SK-N-SH treated with all-trans-retinoic acid at 6 μM for 48 hours (cell line): ENCODE data around the gene KCNK17.

Experiments
- ARNTL ChIP-seq: fragments of 450-650 bp; formaldehyde crosslinking; IDR thresholded peaks from 2 replicates; pipeline ENCODE4 v1.5.0; 2020; ENCODE audit warnings: low read depth, mild to moderate bottlenecking, moderate library complexity, borderline replicate concordance
- GLIS3 ChIP-seq: fragments of 250-450 bp; sonication (Bioruptor Pico); IDR thresholded peaks from 2 replicates; pipeline ENCODE4 v1.5.0; 2020; ENCODE audit warnings: mild to moderate bottlenecking, moderate library complexity
- ISL1 ChIP-seq: fragments of 250-450 bp; sonication (Bioruptor Pico); IDR thresholded peaks from 2 replicates; pipeline ENCODE4 v2.1.2; 2022; ENCODE audit warnings: mild to moderate bottlenecking, moderate library complexity
- ZFP30 ChIP-seq: fragments of 450-650 bp; formaldehyde crosslinking; IDR thresholded peaks from 2 replicates; pipeline ENCODE4 v1.5.0; 2022; ENCODE audit warnings: mild to moderate bottlenecking, moderate library complexity
- ZNF565 ChIP-seq: fragments of 450-650 bp; formaldehyde crosslinking; conservative IDR thresholded peaks from 2 replicates; pipeline ENCODE4 v1.5.0; 2020; ENCODE audit warnings: low read depth, mild to moderate bottlenecking, moderate library complexity
- ZNF8 ChIP-seq: fragments of 450-650 bp; formaldehyde crosslinking; IDR thresholded peaks from 2 replicates; pipeline ENCODE4 v1.5.0; 2020; ENCODE audit warnings: mild to moderate bottlenecking, moderate library complexity
- TF ChIP-seq, protein P1 (sequence below): fragments of 250-450 bp; sonication (Bioruptor Pico); IDR thresholded peaks from 2 replicates; pipeline ENCODE4 v1.5.1; 2020; ENCODE audit warnings: low read depth, mild to moderate bottlenecking, moderate library complexity
- TF ChIP-seq, protein P2 (sequence below): fragments of 250-450 bp; sonication (Bioruptor Pico); IDR thresholded peaks from 2 replicates; pipeline ENCODE4 v1.5.1; 2021; ENCODE audit warnings: mild to moderate bottlenecking, moderate library complexity
- TF ChIP-seq, protein P3 (sequence below): fragments of 250-450 bp; sonication (Bioruptor Pico); IDR thresholded peaks from 2 replicates; pipeline ENCODE4 v1.5.0; 2020; ENCODE audit warnings: mild to moderate bottlenecking, moderate library complexity
- TF ChIP-seq, protein P4 (sequence below): fragments of 250-450 bp; sonication (Bioruptor Pico); IDR thresholded peaks from 2 replicates; pipeline ENCODE4 v1.8.0; 2020; ENCODE audit warnings: mild to moderate bottlenecking, moderate library complexity, borderline replicate concordance

DNA sequence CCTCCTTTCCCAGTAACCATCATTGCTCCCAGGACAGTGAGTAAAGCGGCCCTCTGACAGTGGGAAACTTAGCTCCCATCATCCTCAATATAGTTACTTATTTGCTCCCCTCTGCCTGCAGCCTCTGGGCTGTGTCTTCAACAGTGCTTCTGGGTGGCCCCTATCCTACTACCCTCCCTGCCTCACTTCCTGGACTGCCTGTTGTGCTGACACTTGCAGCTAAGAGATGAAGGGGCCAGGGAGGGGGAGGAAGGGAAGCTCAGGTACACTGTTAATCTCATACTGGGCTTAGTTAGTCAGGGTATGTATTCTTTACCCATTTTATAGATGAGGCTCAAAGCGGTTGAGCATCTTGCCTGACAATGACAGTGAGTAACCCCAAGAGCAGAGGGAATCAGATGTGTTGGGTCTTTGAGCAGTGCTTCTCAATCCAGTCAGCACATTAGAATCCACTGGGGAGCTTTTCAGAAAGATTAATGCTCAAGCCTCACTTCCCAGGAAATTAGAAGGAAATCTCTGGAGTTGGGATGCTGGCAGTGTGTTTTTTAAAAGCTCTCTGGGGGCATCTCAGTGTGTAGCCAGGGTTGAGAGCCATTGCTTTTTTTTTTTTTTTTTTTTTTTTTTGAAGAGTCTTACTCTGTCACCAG is 57.8 kb downstream of the KCNK17 start:
- TF ChIP-seq ZFP30 (no peak), ZNF565 (CRISPR knock-in tag) (no peak), ARNTL (CRISPR knock-in tag) (no peak), ZNF8 (CRISPR knock-in tag) (no peak), ISL1 (CRISPR knock-in tag) (no peak), GLIS3 (CRISPR knock-in tag) (no peak)
- TF ChIP-seq, protein P1, sequence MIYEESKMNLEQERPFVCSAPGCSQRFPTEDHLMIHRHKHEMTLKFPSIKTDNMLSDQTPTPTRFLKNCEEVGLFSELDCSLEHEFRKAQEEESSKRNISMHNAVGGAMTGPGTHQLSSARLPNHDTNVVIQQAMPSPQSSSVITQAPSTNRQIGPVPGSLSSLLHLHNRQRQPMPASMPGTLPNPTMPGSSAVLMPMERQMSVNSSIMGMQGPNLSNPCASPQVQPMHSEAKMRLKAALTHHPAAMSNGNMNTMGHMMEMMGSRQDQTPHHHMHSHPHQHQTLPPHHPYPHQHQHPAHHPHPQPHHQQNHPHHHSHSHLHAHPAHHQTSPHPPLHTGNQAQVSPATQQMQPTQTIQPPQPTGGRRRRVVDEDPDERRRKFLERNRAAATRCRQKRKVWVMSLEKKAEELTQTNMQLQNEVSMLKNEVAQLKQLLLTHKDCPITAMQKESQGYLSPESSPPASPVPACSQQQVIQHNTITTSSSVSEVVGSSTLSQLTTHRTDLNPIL (CRISPR knock-in tag): no peak
- TF ChIP-seq, protein P2, sequence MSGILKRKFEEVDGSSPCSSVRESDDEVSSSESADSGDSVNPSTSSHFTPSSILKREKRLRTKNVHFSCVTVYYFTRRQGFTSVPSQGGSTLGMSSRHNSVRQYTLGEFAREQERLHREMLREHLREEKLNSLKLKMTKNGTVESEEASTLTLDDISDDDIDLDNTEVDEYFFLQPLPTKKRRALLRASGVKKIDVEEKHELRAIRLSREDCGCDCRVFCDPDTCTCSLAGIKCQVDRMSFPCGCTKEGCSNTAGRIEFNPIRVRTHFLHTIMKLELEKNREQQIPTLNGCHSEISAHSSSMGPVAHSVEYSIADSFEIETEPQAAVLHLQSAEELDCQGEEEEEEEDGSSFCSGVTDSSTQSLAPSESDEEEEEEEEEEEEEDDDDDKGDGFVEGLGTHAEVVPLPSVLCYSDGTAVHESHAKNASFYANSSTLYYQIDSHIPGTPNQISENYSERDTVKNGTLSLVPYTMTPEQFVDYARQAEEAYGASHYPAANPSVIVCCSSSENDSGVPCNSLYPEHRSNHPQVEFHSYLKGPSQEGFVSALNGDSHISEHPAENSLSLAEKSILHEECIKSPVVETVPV (CRISPR knock-in tag): no peak
- TF ChIP-seq, protein P3, sequence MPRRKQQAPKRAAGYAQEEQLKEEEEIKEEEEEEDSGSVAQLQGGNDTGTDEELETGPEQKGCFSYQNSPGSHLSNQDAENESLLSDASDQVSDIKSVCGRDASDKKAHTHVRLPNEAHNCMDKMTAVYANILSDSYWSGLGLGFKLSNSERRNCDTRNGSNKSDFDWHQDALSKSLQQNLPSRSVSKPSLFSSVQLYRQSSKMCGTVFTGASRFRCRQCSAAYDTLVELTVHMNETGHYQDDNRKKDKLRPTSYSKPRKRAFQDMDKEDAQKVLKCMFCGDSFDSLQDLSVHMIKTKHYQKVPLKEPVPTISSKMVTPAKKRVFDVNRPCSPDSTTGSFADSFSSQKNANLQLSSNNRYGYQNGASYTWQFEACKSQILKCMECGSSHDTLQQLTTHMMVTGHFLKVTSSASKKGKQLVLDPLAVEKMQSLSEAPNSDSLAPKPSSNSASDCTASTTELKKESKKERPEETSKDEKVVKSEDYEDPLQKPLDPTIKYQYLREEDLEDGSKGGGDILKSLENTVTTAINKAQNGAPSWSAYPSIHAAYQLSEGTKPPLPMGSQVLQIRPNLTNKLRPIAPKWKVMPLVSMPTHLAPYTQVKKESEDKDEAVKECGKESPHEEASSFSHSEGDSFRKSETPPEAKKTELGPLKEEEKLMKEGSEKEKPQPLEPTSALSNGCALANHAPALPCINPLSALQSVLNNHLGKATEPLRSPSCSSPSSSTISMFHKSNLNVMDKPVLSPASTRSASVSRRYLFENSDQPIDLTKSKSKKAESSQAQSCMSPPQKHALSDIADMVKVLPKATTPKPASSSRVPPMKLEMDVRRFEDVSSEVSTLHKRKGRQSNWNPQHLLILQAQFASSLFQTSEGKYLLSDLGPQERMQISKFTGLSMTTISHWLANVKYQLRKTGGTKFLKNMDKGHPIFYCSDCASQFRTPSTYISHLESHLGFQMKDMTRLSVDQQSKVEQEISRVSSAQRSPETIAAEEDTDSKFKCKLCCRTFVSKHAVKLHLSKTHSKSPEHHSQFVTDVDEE (CRISPR knock-in tag): no peak
- TF ChIP-seq, protein P4, sequence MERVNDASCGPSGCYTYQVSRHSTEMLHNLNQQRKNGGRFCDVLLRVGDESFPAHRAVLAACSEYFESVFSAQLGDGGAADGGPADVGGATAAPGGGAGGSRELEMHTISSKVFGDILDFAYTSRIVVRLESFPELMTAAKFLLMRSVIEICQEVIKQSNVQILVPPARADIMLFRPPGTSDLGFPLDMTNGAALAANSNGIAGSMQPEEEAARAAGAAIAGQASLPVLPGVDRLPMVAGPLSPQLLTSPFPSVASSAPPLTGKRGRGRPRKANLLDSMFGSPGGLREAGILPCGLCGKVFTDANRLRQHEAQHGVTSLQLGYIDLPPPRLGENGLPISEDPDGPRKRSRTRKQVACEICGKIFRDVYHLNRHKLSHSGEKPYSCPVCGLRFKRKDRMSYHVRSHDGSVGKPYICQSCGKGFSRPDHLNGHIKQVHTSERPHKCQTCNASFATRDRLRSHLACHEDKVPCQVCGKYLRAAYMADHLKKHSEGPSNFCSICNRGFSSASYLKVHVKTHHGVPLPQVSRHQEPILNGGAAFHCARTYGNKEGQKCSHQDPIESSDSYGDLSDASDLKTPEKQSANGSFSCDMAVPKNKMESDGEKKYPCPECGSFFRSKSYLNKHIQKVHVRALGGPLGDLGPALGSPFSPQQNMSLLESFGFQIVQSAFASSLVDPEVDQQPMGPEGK: no peak
